HCT116 (cell line): ENCODE data around the gene XKR8. TPM values are rescaled to one million over a fixed set of nuclear protein-coding genes. Genes with fewer than 3 reads are reported as not detected.
A peak's percentile ranks its signal among the peaks of the same experiment; 100 is the strongest.

Experiments used
- ATAC-seq: fragments of 200-7000 bp; cut with Tn5 transposase; 2 replicates; pipeline ENCODE4 v1.9.1; 2020; ENCODE audit warnings: mild to moderate bottlenecking, moderate library complexity
- BruUV-seq: library from RNA; stranded (reverse); fragments of 400-500 nt; replicated peaks from 2 replicates; lab custom pipeline; 2021; lab: Mats Ljungman, UMichigan
- CTCF ChIA-PET: fragments of 300-600 bp; sonication (Branson Sonifier 250); formaldehyde crosslinking; loops from one replicate; lab custom pipeline; 2021; ENCODE audit warnings: antibody characterized with exemption; lab: Charles Lee
- POLR2A ChIA-PET: fragments of 300-600, 350-600 bp; sonication (Branson Sonifier 250); formaldehyde crosslinking; loops from one replicate; lab custom pipeline; 2021; ENCODE audit warnings: antibody characterized with exemption; lab: Charles Lee
- RAD21 ChIA-PET, 2 experiments: fragments of 300-600 bp; sonication (Branson Sonifier 250); formaldehyde crosslinking; loops; one replicate each; lab custom pipeline; 2023; ENCODE audit warnings: low total read pairs in 2 of 2; ENCODE audit not compliant: uncharacterized antibody in 2 of 2, unreplicated experiment in 2 of 2, low non-redundant PET in 1 of 2; lab: Charles Lee
- DNase-seq: peaks from one replicate; pipeline ENCODE4 v3.0.0-alpha.2; 2010; ENCODE audit warnings: low read depth, low spot score
- H2AFZ ChIP-seq: fragments of 200-600 bp; shearing (Covaris generic), sonication (generic); 2 replicates; pipeline ENCODE4 v1.6.1; 2017; ENCODE audit warnings: low read depth, mixed run types, mixed read lengths, antibody characterized with exemption, low read length; ENCODE audit not compliant: poor library complexity, severe bottlenecking
- H3K27ac ChIP-seq: 2 replicates; pipeline ENCODE4 v1.5.1; 2012; ENCODE audit warnings: low read depth, low read length
- H3K27me3 ChIP-seq: fragments of 200-600 bp; sonication (generic); 2 replicates; pipeline ENCODE4 v1.6.1; 2016; ENCODE audit warnings: mixed run types, low read length, mixed read lengths; ENCODE audit not compliant: insufficient read depth
- H3K36me3 ChIP-seq, 2 experiments: fragments of 200-500 bp in 1 of 2; fragments of 200-600 bp in 1 of 2; sonication (Bioruptor generic) in 1 of 2; sonication (generic) in 1 of 2; 2 replicates each; pipeline versions ENCODE4 v1.5.1 to v1.6.1; 2014 to 2016; ENCODE audit warnings: low read length in 2 of 2, inconsistent platforms in 1 of 2, mixed read lengths in 1 of 2, mixed run types in 1 of 2; ENCODE audit not compliant: insufficient read depth in 2 of 2, control insufficient read depth in 1 of 2
- H3K4me1 ChIP-seq, 2 experiments: fragments of 200-600 bp in 1 of 2; sonication (generic) in 1 of 2; 2 replicates each; pipeline versions ENCODE4 v1.5.1 to v1.6.1; 2012 to 2017; ENCODE audit warnings: low read length in 2 of 2, inconsistent platforms in 1 of 2, mild to moderate bottlenecking in 1 of 2, mixed read lengths in 1 of 2, mixed run types in 1 of 2, moderate library complexity in 1 of 2; ENCODE audit not compliant: insufficient read depth in 2 of 2, control insufficient read depth in 1 of 2
- H3K4me2 ChIP-seq: fragments of 200-600 bp; sonication (generic); 2 replicates; pipeline ENCODE4 v1.6.1; 2017; ENCODE audit warnings: mixed run types, low read length, mixed read lengths
- H3K4me3 ChIP-seq, 2 experiments: fragments of 200-600 bp in 1 of 2; sonication (generic) in 1 of 2; replicated peaks in 1 of 2; 2 replicates each; pipeline ENCODE4 v1.5.1; 2011 to 2016; ENCODE audit warnings: low read length in 2 of 2, control low read depth in 1 of 2, low read depth in 1 of 2, mild to moderate bottlenecking in 1 of 2, mixed read lengths in 1 of 2, mixed run types in 1 of 2
- H3K79me2 ChIP-seq: fragments of 200-600 bp; sonication (generic); 2 replicates; pipeline ENCODE4 v1.6.1; 2017; ENCODE audit warnings: mild to moderate bottlenecking, mixed run types, low read length, moderate library complexity, mixed read lengths; ENCODE audit not compliant: insufficient read depth
- H3K9ac ChIP-seq: fragments of 200-600 bp; sonication (generic); 2 replicates; pipeline ENCODE4 v1.6.1; 2016; ENCODE audit warnings: low read length, mixed read lengths
- H3K9me2 ChIP-seq: fragments of 200-600 bp; sonication (generic), shearing (Covaris generic); 2 replicates; pipeline ENCODE4 v1.6.1; 2017; ENCODE audit warnings: mixed run types, mild to moderate bottlenecking, moderate library complexity; ENCODE audit not compliant: insufficient read depth
- H3K9me3 ChIP-seq, 2 experiments: fragments of 200-500 bp in 1 of 2; fragments of 200-600 bp in 1 of 2; sonication (Bioruptor generic) in 1 of 2; sonication (generic) in 1 of 2; 2 replicates each; pipeline ENCODE4 v1.6.1; 2014 to 2017; ENCODE audit warnings: low read length in 2 of 2, mixed read lengths in 2 of 2, inconsistent platforms in 1 of 2, low read depth in 1 of 2, mild to moderate bottlenecking in 1 of 2, mixed run types in 1 of 2, moderate library complexity in 1 of 2; ENCODE audit not compliant: control insufficient read depth in 1 of 2, insufficient read depth in 1 of 2
- H4K20me1 ChIP-seq: fragments of 200-600 bp; sonication (generic), shearing (Covaris generic); 2 replicates; pipeline ENCODE4 v1.6.1; 2017; ENCODE audit warnings: mixed run types, mild to moderate bottlenecking, moderate library complexity; ENCODE audit not compliant: insufficient read depth
- ATF3 ChIP-seq: IDR thresholded peaks from 2 replicates; pipeline ENCODE4 v1.6.1; 2012
- CBX3 ChIP-seq: IDR thresholded peaks from 2 replicates; pipeline ENCODE4 v1.6.1; 2012; ENCODE audit warnings: low read depth
- CTCF ChIP-seq, 3 experiments: fragments of 200-600 bp in 1 of 3; sonication (generic) in 1 of 3; IDR thresholded peaks in 2 of 3; conservative IDR thresholded peaks in 1 of 3; 2 replicates each; pipeline ENCODE4 v1.5.1; 2012 to 2017; ENCODE audit warnings: low read depth in 2 of 3, low read length in 2 of 3, antibody characterized with exemption in 1 of 3, borderline replicate concordance in 1 of 3, control low read depth in 1 of 3, mild to moderate bottlenecking in 1 of 3, mixed read lengths in 1 of 3, mixed run types in 1 of 3, moderate library complexity in 1 of 3; ENCODE audit not compliant: insufficient read depth in 1 of 3
- EGR1 ChIP-seq: IDR thresholded peaks from 2 replicates; pipeline ENCODE4 v1.6.1; 2012; ENCODE audit warnings: low read depth
- ELF1 ChIP-seq: IDR thresholded peaks from 2 replicates; pipeline ENCODE4 v1.6.1; 2012; ENCODE audit warnings: low read depth, borderline replicate concordance
- EZH2phosphoT487 ChIP-seq: fragments of 200-600 bp; IDR thresholded peaks from 2 replicates; pipeline ENCODE4 v1.6.1; 2018; ENCODE audit warnings: antibody characterized with exemption, borderline replicate concordance
- FOSL1 ChIP-seq: IDR thresholded peaks from 2 replicates; pipeline ENCODE4 v1.6.1; 2012; ENCODE audit warnings: low read depth
- ZFX ChIP-seq: fragments of 450-650 bp; IDR thresholded peaks from 2 replicates; pipeline ENCODE4 v1.6.1; 2017
- intact Hi-C: fragments of 100-400 bp; cut with micrococcal nuclease; formaldehyde crosslinking; loops from 2 replicates; pipeline ENCODE4 v1.10.0; 2022
- total RNA-seq: library from RNA; stranded (reverse); gene quantifications from one replicate; pipeline ENCODE4 v1.2.1, GENCODE V29; 2021; ENCODE audit not compliant: unreplicated experiment

Gene XKR8
- total RNA-seq, 1 experiment from 2014 or later = 11.0 TPM

DNA sequence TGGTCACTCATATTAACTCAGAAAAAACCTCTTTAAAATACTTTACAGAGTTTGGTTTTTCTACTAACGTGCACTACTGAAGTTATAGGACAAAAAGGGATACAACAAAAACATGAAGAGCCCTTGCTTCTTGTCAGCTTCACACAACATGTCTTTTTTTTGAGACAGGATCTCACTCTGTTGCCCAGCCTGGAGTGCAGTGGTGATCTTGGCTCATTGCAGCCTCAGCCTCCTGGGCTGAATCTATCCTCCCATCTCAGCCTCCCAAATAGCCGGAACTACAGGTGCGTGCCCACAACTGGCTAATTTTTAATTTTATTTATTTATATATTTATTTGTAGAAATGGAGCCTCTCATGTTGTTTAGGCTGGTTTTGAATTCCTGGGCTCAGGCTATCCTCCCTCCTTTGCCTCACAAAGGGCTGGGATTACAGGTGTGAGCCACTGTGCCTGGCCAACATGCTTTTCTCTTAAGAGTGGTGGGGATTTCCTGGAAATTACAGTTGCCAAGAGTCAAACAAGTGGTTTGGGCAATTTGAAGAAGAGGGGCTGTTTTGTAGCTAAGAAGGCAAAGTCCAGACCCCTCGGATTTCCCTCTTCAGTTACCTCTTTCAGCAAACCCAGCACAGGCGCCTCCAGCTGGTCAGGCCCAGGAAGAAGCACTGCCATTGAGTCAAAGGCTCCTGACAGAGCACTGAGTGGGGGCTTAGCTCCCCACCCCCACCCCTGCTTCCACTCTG lies 31.4 kb upstream of the XKR8 start:
- Histone ChIP-seq H4K20me1 (no peaks in the 10 kb centered on the region), H3K27ac (no peak overlapping the region), H3K9me3 (no peaks in the 10 kb centered on the region), H3K4me1 (0 out of 4 replicates have a peak, but pooled peaks cover 0 to under 1% of the 10 kb centered on the region in 2 experiments), H2AFZ (no peak overlapping the region), H3K9ac (no peak overlapping the region), H3K27me3 (no peaks in the 10 kb centered on the region), H3K4me3 (no peak overlapping the region), H3K9me2 (no peaks in the 10 kb centered on the region), H3K79me2 (no peaks in the 10 kb centered on the region), H3K36me3 (no peaks in the 10 kb centered on the region), H3K4me2 (no peak overlapping the region)
- ChIA-PET RAD21 (no interaction called here), POLR2A (no interaction called here), CTCF (no interaction called here)
- no peak for TF ChIP-seq EZH2phosphoT487
- TF ChIP-seq ZFX = no peak
- no peak for TF ChIP-seq ELF1
- TF ChIP-seq ATF3 = no peak
- peak in 1 of 3 experiments; percentile 16; a peak in 1 of 6 replicates for TF ChIP-seq CTCF (IDR thresholded peaks at IDR 0.05 in 2 of 3, conservative IDR thresholded peaks at IDR 0.05 in 1 of 3; ENCODE audit: borderline replicate concordance in 1 of 3, insufficient read depth in 1 of 3, low read depth in 2 of 3, low read length in 2 of 3)
- no peak for TF ChIP-seq FOSL1
- TF ChIP-seq CBX3 = no peak
- TF ChIP-seq EGR1 = no peak
- DNase-seq = no peak
- intact Hi-C loops = no loop called here
- ATAC-seq = no peak
- BruUV-seq = no TSS peak
